ENCODE results near the gene TBC1D32. TPM values are rescaled to one million over a fixed set of nuclear protein-coding genes. Genes with fewer than 3 reads are reported as not detected.

The TBC1D32 gene
- polyA plus RNA-seq, 1 donor (not counting 4 experiments of a cell fraction or from before 2014, with no cell fraction given) = 6.7 TPM

DNA sequence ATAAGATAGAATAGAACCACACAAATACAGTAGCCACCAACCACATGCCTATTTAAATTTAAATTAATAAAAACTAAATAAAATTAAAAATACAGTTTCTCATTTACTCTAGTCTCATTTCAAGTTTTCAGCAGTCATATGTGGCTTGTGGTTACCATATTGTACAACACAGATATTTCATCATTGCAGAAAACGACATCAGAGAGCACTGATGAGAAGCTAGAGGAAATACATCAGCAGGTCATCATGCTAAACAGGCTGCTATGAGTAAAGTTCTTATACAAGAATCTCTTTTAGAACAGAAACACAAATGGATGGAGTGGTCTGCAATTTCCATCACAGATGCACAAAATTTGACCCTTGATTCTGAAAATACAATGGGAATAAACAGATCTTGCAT lies 36.6 kb downstream of the TBC1D32 start:
- H4K20me1 ChIP-seq (ENCODE audit: control insufficient read depth, extremely low read depth, insufficient read depth, low read length) = no peaks in the 10 kb centered on the region
- H3K4me2 ChIP-seq (ENCODE audit: control insufficient read depth, extremely low read depth, insufficient read depth, low read depth, low read length) = no peak overlapping the region
- no peak for DNase-seq (ENCODE audit: low read depth, low spot score)
- no peak overlapping the region for H3K27ac ChIP-seq (ENCODE audit: control insufficient read depth, insufficient read depth, low read length)
- no peak overlapping the region for H3K9ac ChIP-seq (ENCODE audit: control insufficient read depth, extremely low read depth, insufficient read depth, low read length)
- H3K9me1 ChIP-seq (ENCODE audit: control insufficient read depth, extremely low read depth, insufficient read depth, low read length) = no peaks in the 10 kb centered on the region
- H3K4me1 ChIP-seq (ENCODE audit: control insufficient read depth, extremely low read depth, insufficient read depth, low read length) = no peaks in the 10 kb centered on the region
- TF ChIP-seq, protein P1, sequence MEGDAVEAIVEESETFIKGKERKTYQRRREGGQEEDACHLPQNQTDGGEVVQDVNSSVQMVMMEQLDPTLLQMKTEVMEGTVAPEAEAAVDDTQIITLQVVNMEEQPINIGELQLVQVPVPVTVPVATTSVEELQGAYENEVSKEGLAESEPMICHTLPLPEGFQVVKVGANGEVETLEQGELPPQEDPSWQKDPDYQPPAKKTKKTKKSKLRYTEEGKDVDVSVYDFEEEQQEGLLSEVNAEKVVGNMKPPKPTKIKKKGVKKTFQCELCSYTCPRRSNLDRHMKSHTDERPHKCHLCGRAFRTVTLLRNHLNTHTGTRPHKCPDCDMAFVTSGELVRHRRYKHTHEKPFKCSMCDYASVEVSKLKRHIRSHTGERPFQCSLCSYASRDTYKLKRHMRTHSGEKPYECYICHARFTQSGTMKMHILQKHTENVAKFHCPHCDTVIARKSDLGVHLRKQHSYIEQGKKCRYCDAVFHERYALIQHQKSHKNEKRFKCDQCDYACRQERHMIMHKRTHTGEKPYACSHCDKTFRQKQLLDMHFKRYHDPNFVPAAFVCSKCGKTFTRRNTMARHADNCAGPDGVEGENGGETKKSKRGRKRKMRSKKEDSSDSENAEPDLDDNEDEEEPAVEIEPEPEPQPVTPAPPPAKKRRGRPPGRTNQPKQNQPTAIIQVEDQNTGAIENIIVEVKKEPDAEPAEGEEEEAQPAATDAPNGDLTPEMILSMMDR (optimal IDR thresholded peaks at IDR 0.05 in 1 of 3, IDR thresholded peaks at IDR 0.05 in 1 of 3, conservative IDR thresholded peaks at IDR 0.05 in 1 of 3; ENCODE audit: extremely low read depth in 1 of 3, insufficient read depth in 2 of 3, low read length in 3 of 3) = no peak
- no peak for TF ChIP-seq EZH2 (IDR thresholded peaks at IDR 0.05; ENCODE audit: low read length)
- no peaks in the 10 kb centered on the region for H3K36me3 ChIP-seq (ENCODE audit: control insufficient read depth in 2 of 2, extremely low read depth in 1 of 2, insufficient read depth in 2 of 2, low read length in 2 of 2)
- H3K79me2 ChIP-seq (ENCODE audit: control insufficient read depth, insufficient read depth, low read length) = no peaks in the 10 kb centered on the region
- no peak overlapping the region for H2AFZ ChIP-seq (ENCODE audit: control insufficient read depth, low read length)
- no peak for FAIRE-seq
- no peaks in the 10 kb centered on the region for H3K9me3 ChIP-seq (ENCODE audit: control insufficient read depth, low read depth, low read length)
- H3K27me3 ChIP-seq (ENCODE audit: control insufficient read depth, extremely low read depth, insufficient read depth, low read length) = no peaks in the 10 kb centered on the region
- no peak overlapping the region for H3K4me3 ChIP-seq (ENCODE audit: control insufficient read depth in 2 of 3, extremely low read depth in 1 of 3, insufficient read depth in 2 of 3, low read depth in 1 of 3, low read length in 3 of 3)
- dilution Hi-C loops (cut with MboI; ENCODE audit: extremely low pct_ligation_motif_present, low sequenced_read_pairs) = no loop called here

DNA sequence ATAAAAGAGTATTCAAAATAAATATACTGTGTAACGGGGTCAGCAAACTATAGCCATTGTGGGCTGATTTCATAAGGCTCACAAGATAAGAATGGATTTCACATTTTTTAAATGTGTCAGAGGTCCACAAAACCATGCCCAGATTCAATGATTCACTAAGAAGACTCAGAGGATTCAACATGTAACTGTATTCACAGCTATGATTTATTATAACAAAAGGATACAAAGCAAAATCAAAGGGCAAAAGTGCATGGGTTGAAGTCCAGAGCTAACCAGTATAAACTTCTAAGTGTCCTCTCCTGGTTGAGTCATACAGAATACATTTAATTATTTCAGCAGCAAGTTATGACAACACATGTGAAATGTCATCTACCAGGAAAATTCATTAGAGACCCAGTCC lies 49.2 kb downstream of the TBC1D32 start:
- Histone ChIP-seq H3K9me3 (ENCODE audit: control insufficient read depth, low read depth, low read length) (no peaks in the 10 kb centered on the region), H3K4me2 (ENCODE audit: control insufficient read depth, extremely low read depth, insufficient read depth, low read depth, low read length) (no peak overlapping the region), H4K20me1 (ENCODE audit: control insufficient read depth, extremely low read depth, insufficient read depth, low read length) (no peaks in the 10 kb centered on the region), H3K9ac (ENCODE audit: control insufficient read depth, extremely low read depth, insufficient read depth, low read length) (no peak overlapping the region), H3K4me1 (ENCODE audit: control insufficient read depth, extremely low read depth, insufficient read depth, low read length) (no peaks in the 10 kb centered on the region), H3K27me3 (ENCODE audit: control insufficient read depth, extremely low read depth, insufficient read depth, low read length) (no peaks in the 10 kb centered on the region), H3K27ac (ENCODE audit: control insufficient read depth, insufficient read depth, low read length) (no peak overlapping the region), H3K4me3 (ENCODE audit: control insufficient read depth in 2 of 3, extremely low read depth in 1 of 3, insufficient read depth in 2 of 3, low read depth in 1 of 3, low read length in 3 of 3) (no peak overlapping the region), H3K9me1 (ENCODE audit: control insufficient read depth, extremely low read depth, insufficient read depth, low read length) (no peaks in the 10 kb centered on the region), H3K36me3 (ENCODE audit: control insufficient read depth in 2 of 2, extremely low read depth in 1 of 2, insufficient read depth in 2 of 2, low read length in 2 of 2) (no peaks in the 10 kb centered on the region), H3K79me2 (ENCODE audit: control insufficient read depth, insufficient read depth, low read length) (no peaks in the 10 kb centered on the region), H2AFZ (ENCODE audit: control insufficient read depth, low read length) (no peak overlapping the region)
- FAIRE-seq (no peak), DNase-seq (ENCODE audit: low read depth, low spot score) (no peak)
- dilution Hi-C loops (cut with MboI; ENCODE audit: extremely low pct_ligation_motif_present, low sequenced_read_pairs) = no loop called here
- TF ChIP-seq EZH2 (IDR thresholded peaks at IDR 0.05; ENCODE audit: low read length) = no peak
- TF ChIP-seq, protein P1 (optimal IDR thresholded peaks at IDR 0.05 in 1 of 3, IDR thresholded peaks at IDR 0.05 in 1 of 3, conservative IDR thresholded peaks at IDR 0.05 in 1 of 3; ENCODE audit: extremely low read depth in 1 of 3, insufficient read depth in 2 of 3, low read length in 3 of 3) = no peak
